ENCODE results near the gene CFAP77.

CFAP77 gene

DNA sequence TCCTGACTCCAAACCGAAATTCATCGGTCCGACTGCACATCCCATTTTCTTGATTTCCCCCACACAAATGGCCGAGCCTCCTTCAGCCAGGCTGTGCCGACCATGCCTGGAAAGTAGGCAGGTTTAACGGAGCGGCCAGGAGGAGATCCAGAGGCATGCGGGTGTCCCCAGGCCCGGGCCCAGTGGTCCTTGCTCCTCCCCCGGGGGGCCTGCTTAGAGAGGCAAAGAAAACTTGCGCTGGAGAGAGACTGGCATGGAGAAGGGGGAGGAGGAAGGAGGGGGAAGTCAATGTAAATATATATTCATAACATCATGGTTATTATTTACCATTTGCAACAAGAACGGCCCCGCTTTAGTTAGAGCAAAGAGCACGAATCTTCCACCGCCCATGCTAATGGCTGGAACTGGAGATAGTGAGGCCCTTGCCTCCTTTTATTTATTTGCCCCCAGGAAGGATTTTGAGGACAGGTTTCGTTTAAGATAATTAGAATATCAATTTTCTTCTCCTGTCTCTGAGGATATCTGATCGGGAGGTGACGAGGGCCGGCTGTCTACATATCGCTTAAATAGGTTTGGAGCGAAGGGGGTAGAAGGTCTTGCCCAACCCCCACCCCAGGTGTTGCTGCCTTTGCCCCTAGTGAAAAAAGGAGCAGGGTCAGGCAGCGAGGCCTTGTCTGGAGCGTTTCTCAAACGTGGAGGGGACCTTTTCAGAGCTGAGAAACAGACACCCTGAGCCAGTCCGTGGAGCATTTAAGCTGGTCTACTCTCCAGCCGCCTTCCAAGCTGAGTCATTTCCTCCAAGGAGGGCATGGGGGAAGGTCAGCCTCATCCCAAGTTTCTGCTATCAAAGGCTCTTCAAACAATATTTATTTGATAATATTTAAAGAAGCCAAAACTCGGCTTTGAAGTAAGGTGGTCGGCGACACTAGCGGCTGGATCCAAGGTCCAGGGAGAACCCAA is 174.9 kb downstream of the CFAP77 start:
- Histone ChIP-seq H3K27ac (ENCODE audit: extremely low read depth, low read depth, low read length) (no peak overlapping the region), H3K4me1 (ENCODE audit: control insufficient read depth, insufficient read depth, low read length) (no peaks in the 10 kb centered on the region), H3K9me3 (ENCODE audit: control insufficient read depth, insufficient read depth, low read depth, low read length) (no peaks in the 10 kb centered on the region), H3K36me3 (ENCODE audit: control insufficient read depth in 2 of 2, insufficient read depth in 1 of 2, low read length in 2 of 2) (no peaks in the 10 kb centered on the region), H3K4me3 (ENCODE audit: low read depth, low read length) (no peak overlapping the region)
- CTCF ChIA-PET, result interaction anchor here (0.6 to 0.7 kb wide), 2 partner anchors 308 to 515 kb away, joined by 3 read pairs; no protein-coding TSS in a partner anchor
- POLR2A ChIA-PET, result no interaction called here
- TF ChIP-seq ZNF302 (tag by site-specific recombination; IDR thresholded peaks at IDR 0.05; ENCODE audit: low read depth) (no peak), ZNF670 (tag by site-specific recombination; IDR thresholded peaks at IDR 0.05; ENCODE audit: low read depth) (no peak), MEIS1 (CRISPR knock-in tag; IDR thresholded peaks at IDR 0.05; ENCODE audit: borderline replicate concordance) (no peak), ZFP41 (tag by site-specific recombination; IDR thresholded peaks at IDR 0.05; ENCODE audit: borderline replicate concordance) (no peak), ZNF157 (tag by site-specific recombination; IDR thresholded peaks at IDR 0.05) (no peak), ZNF366 (tag by site-specific recombination; conservative IDR thresholded peaks at IDR 0.05) (no peak), ZEB2 (tag by site-specific recombination; IDR thresholded peaks at IDR 0.05) (no peak), SP3 (tag by site-specific recombination; IDR thresholded peaks at IDR 0.05) (no peak)
- TF ChIP-seq, protein P1, sequence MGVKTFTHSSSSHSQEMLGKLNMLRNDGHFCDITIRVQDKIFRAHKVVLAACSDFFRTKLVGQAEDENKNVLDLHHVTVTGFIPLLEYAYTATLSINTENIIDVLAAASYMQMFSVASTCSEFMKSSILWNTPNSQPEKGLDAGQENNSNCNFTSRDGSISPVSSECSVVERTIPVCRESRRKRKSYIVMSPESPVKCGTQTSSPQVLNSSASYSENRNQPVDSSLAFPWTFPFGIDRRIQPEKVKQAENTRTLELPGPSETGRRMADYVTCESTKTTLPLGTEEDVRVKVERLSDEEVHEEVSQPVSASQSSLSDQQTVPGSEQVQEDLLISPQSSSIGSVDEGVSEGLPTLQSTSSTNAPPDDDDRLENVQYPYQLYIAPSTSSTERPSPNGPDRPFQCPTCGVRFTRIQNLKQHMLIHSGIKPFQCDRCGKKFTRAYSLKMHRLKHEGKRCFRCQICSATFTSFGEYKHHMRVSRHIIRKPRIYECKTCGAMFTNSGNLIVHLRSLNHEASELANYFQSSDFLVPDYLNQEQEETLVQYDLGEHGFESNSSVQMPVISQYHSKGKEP (tag by site-specific recombination; IDR thresholded peaks at IDR 0.05), result no peak

DNA sequence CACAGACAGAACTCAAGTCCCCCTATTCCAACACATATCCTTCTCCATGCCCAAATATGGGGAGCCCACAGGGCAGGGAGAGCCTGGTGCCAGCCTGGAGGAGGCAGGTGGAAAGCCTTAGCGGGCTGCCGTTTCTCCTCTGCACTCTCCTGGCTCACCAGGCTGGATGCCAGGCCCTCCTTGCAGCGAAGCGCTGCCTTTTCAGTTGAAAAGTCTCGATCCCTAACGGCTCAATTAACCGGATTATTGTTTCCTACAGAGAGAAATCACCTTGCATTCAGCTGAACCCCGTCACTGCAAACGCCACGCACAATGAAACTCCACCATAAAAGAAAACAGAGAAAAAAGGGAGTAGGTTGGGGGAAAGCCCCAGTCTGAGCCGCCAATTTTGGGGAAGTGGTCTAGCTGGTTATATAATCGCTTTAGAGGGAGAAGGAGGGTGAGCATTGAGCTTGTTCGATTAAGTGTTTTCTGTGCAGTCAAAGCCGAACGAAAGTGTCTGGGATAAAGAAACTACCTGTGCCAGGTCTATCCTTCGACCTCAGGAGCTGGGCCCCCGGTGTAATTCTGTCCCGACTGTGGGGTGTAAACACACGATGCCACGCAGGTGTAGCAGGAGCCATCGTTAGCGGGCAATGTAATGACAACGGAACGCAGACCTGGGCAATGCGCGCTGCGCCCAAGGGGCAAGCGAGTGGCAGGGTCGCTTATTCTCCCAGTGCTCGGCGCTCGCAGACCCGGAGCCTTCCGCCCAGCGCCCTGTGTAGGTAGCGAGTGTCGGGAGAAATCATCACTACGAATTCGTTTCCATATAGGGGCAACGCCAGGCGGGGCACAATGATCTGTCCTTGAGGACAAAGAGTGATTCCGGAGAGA is 176.2 kb downstream of the CFAP77 start:
- Histone ChIP-seq H3K27ac (ENCODE audit: extremely low read depth, low read depth, low read length) (no peak overlapping the region), H3K9me3 (ENCODE audit: control insufficient read depth, insufficient read depth, low read depth, low read length) (no peaks in the 10 kb centered on the region), H3K36me3 (ENCODE audit: control insufficient read depth in 2 of 2, insufficient read depth in 1 of 2, low read length in 2 of 2) (no peaks in the 10 kb centered on the region), H3K4me3 (ENCODE audit: low read depth, low read length) (no peak overlapping the region), H3K4me1 (ENCODE audit: control insufficient read depth, insufficient read depth, low read length) (no peaks in the 10 kb centered on the region)
- POLR2A ChIA-PET, result no interaction called here
- TF ChIP-seq WT1 (tag by site-specific recombination; IDR thresholded peaks at IDR 0.05) (no peak), ZNF221 (tag by site-specific recombination; IDR thresholded peaks at IDR 0.05; ENCODE audit: borderline replicate concordance) (no peak), MYNN (tag by site-specific recombination; IDR thresholded peaks at IDR 0.05; ENCODE audit: borderline replicate concordance) (no peak), ZNF501 (tag by site-specific recombination; IDR thresholded peaks at IDR 0.05) (no peak)
- TF ChIP-seq, protein P2, sequence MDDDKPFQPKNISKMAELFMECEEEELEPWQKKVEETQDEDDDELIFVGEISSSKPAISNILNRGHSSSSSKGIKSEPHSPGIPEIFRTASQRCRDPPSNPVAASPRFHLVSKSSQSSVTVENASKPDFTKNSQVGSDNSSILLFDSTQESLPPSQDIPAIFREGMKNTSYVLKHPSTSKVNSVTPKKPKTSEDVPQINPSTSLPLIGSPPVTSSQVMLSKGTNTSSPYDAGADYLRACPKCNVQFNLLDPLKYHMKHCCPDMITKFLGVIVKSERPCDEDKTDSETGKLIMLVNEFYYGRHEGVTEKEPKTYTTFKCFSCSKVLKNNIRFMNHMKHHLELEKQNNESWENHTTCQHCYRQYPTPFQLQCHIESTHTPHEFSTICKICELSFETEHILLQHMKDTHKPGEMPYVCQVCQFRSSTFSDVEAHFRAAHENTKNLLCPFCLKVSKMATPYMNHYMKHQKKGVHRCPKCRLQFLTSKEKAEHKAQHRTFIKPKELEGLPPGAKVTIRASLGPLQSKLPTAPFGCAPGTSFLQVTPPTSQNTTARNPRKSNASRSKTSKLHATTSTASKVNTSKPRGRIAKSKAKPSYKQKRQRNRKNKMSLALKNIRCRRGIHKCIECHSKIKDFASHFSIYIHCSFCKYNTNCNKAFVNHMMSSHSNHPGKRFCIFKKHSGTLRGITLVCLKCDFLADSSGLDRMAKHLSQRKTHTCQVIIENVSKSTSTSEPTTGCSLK (tag by site-specific recombination; IDR thresholded peaks at IDR 0.05), result no peak
- TF ChIP-seq, protein P3, sequence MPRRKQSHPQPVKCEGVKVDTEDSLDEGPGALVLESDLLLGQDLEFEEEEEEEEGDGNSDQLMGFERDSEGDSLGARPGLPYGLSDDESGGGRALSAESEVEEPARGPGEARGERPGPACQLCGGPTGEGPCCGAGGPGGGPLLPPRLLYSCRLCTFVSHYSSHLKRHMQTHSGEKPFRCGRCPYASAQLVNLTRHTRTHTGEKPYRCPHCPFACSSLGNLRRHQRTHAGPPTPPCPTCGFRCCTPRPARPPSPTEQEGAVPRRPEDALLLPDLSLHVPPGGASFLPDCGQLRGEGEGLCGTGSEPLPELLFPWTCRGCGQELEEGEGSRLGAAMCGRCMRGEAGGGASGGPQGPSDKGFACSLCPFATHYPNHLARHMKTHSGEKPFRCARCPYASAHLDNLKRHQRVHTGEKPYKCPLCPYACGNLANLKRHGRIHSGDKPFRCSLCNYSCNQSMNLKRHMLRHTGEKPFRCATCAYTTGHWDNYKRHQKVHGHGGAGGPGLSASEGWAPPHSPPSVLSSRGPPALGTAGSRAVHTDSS (tag by site-specific recombination; IDR thresholded peaks at IDR 0.05), result no peak
- CTCF ChIA-PET, result interaction anchor here (0.6 kb wide), 1 partner anchor 173 kb away, joined by 3 read pairs; no protein-coding TSS in a partner anchor
